ENCODE measurements around the gene CNOT8. TPM values are rescaled to one million over a fixed set of nuclear protein-coding genes. Genes with fewer than 3 reads are reported as not detected.

CNOT8 gene
- total and polyA plus RNA-seq, 7 donors = 14.2 to 33.9 (median 17.0) TPM

DNA sequence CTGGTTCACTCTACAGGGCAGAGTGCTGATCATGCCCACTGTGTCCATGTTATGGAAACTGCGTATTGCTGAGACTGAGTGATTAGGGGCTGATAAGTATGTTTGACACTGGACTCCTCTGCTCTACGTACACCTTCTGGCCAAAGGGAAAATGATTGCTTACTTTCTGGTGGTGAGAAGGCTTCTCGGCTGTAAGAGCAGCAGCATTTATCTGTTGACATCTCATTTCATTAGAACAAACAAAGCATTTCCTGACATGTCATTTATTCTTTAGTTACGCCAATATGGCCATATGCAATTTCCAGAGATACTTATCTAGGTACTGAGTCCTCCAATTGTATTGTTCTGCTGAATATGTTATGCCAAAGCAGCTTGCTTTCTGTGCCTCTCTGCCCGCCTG lies 13.6 kb upstream of the CNOT8 start:
- Histone ChIP-seq H3K4me3 (no peak overlapping the region), H3K27me3 (ENCODE audit: insufficient read depth in 3 of 3, low read length in 2 of 3) (no peaks in the 10 kb centered on the region), H3K27ac (no peak overlapping the region), H3K9me3 (no peaks in the 10 kb centered on the region), H3K36me3 (ENCODE audit: insufficient read depth in 1 of 2, low read depth in 1 of 2) (no peaks in the 10 kb centered on the region), H3K4me1 (peaks cover 9% of the 10 kb centered on the region)
- ATAC-seq = no peak
- 81 to 92% (median 84%) methylated on average over 5 of the region's 5 CpGs for WGBS, 3 donors
- TF ChIP-seq, protein P1, sequence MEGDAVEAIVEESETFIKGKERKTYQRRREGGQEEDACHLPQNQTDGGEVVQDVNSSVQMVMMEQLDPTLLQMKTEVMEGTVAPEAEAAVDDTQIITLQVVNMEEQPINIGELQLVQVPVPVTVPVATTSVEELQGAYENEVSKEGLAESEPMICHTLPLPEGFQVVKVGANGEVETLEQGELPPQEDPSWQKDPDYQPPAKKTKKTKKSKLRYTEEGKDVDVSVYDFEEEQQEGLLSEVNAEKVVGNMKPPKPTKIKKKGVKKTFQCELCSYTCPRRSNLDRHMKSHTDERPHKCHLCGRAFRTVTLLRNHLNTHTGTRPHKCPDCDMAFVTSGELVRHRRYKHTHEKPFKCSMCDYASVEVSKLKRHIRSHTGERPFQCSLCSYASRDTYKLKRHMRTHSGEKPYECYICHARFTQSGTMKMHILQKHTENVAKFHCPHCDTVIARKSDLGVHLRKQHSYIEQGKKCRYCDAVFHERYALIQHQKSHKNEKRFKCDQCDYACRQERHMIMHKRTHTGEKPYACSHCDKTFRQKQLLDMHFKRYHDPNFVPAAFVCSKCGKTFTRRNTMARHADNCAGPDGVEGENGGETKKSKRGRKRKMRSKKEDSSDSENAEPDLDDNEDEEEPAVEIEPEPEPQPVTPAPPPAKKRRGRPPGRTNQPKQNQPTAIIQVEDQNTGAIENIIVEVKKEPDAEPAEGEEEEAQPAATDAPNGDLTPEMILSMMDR (IDR thresholded peaks at IDR 0.05) = no peak
- no peak for DNase-seq
- intact Hi-C loops (cut with DNase I) = no loop called here

DNA sequence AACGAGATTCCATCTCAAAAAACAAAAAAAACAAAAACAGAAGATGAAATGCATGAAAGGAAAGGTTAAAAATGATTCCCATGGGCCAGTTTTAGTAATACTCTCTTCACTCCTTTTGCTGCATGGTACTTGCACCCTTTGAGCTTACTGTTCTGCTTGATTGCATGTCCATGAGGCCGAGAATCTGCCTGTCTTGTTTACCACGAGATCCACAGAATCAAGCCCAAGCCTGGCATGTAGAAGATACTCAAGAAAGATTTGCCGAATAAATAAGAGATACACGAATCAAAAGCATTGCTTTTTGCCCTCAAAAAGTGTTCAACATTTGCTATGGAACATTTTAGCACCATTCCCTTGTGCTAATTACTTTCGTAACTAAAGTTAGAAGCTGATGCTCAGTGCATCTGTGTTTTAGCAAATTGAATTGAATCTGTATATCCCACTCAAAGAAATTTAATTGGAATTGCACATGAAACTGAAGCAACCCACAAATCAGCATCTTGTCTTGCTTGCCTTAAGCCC lies 9.1 kb upstream of the CNOT8 start:
- H3K27me3 ChIP-seq (ENCODE audit: insufficient read depth in 3 of 3, low read length in 2 of 3) = no peaks in the 10 kb centered on the region
- H3K4me3 ChIP-seq = peak overlapping the region; percentile 67
- TF ChIP-seq, protein P1 (IDR thresholded peaks at IDR 0.05) = no peak
- DNase-seq = no peak
- no peaks in the 10 kb centered on the region for H3K9me3 ChIP-seq
- intact Hi-C loops (cut with DNase I) = no loop called here
- H3K4me1 ChIP-seq = peaks cover 18% of the 10 kb centered on the region
- H3K36me3 ChIP-seq (ENCODE audit: insufficient read depth in 1 of 2, low read depth in 1 of 2) = no peaks in the 10 kb centered on the region
- WGBS, 3 donors = 38 to 48% (median 45%) methylated on average over 6 of the region's 6 CpGs
- no peak for ATAC-seq
- H3K27ac ChIP-seq = peak overlapping the region; percentile 64

DNA sequence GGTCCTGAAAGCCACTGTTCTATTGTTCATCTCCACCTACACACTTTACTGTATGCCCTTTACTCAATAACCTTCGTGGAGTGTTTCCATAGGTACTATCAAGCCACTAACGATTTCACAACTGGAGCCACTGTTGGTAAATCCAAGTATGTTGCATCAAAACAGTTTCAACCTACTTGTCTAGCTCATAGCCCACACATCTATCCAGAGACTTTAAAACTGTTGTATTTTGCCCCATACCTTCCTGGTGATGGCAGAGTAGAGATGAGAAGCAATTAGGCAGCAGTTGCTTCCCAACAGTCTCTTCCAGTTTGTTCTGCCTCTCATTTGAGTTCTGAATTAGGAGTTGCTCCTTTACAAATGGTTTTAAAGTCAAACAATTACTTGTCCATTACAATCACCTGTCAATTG lies 8.6 kb upstream of the CNOT8 start:
- H3K27ac ChIP-seq = peak overlapping the region; percentile 64
- DNase-seq (no peak), ATAC-seq (peak in 3 of 4 donors; percentile 15 to 42 (median 18))
- TF ChIP-seq, protein P1 (IDR thresholded peaks at IDR 0.05) = no peak
- H3K36me3 ChIP-seq (ENCODE audit: insufficient read depth in 1 of 2, low read depth in 1 of 2) = no peaks in the 10 kb centered on the region
- H3K4me1 ChIP-seq = peaks cover 18% of the 10 kb centered on the region
- no peaks in the 10 kb centered on the region for H3K27me3 ChIP-seq (ENCODE audit: insufficient read depth in 3 of 3, low read length in 2 of 3)
- peak overlapping the region; percentile 67 for H3K4me3 ChIP-seq
- H3K9me3 ChIP-seq = no peaks in the 10 kb centered on the region
- intact Hi-C loops (cut with DNase I) = no loop called here
- 13 to 16% (median 14%) methylated on average over 2 of the region's 2 CpGs for WGBS, 3 donors

DNA sequence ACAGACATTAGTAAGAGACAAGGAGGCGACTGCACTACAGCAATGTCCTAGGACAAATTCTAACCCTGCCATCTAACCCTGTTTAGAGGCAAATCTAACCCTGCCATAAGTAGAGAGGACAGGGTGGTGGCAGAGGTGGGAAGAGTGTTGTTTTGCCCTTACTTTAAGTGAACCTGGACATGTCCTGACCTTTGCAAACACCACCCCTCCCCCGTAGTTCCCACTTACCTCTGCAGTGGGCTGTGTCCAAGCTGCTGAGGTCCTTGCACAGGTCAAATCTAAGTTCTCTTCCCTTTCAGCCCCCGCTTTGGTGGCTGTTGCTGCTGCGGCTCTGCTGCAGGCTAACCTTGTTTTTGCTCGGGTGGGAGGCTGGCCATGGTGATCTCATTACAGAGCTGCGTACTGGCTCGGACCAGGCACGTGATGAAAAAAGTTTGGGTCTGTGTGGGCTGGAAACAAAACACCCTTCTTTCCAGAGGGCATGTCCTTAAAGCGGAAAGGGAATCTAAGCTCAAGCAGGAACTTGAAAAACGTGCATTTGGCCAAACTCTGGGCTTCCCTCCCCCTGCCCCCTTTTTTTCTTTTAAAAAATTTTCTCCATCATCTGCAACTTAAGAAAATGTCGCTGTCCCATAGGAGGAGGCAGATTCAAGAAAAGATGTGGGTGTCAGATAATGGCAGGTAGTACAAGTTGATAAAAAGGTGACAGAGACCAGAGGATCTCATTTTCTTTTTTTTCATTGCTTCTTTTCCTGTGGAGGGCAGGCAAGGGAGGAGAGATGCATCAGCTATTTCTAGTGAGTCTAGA lies 8.0 kb upstream of the CNOT8 start, which contains the start of gene FAXDC2:
TSS of gene FAXDC2 (minus strand) at position 349 of the 808 bp plus-strand sequence. CDS start 12,425 bp downstream, outside the sequence.
- Histone ChIP-seq H3K36me3 (ENCODE audit: insufficient read depth in 1 of 2, low read depth in 1 of 2) (no peaks in the 10 kb centered on the region), H3K4me3 (peak within 1 kb of the TSS; percentile 67), H3K4me1 (peaks cover 18% of the 10 kb centered on the region), H3K27me3 (ENCODE audit: insufficient read depth in 3 of 3, low read length in 2 of 3) (no peaks in the 10 kb centered on the region), H3K27ac (peak within 1 kb of the TSS; percentile 64), H3K9me3 (no peaks in the 10 kb centered on the region)
- TF ChIP-seq, protein P1 (IDR thresholded peaks at IDR 0.05) = no peak
- intact Hi-C loops (cut with DNase I) = no loop called here
- 0 to 1% (median 1%) methylated on average over 11 of the region's 11 CpGs for WGBS, 3 donors
- ATAC-seq (peak; percentile 91 to 98 (median 92)), DNase-seq (peak; percentile 72 to 85)
